GM18526 (cell line): ENCODE measurements around the gene UBE3A.

Experiments used
- POLR2A ChIP-seq: IDR thresholded peaks from 3 replicates; pipeline ENCODE4 v1.6.1; 2011; ENCODE audit not compliant: insufficient read length; ENCODE audit errors: extremely low read depth

Gene UBE3A

DNA sequence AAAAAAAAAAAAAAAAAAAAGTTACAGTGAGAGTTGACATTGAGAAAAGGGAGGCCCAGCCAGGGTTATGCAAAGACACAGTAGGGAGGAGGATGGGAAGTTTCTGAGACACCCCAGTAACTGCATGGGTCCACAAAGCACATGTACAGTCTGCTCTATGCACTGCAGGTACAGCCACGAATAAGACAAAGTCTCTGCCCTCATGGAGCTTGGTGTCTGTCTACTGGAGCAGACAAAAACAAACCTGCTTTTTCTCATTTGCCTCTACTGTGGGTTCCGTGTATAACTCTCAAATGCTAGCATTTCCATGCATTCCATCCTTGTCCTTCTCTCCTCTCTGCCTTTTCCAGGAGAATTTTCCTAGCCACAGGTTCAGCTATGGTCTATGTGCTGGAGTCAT is 107.4 kb downstream of the UBE3A start:
- no peak for TF ChIP-seq POLR2A

- TF ChIP-seq POLR2A: no peak
Observed at GRCh38 chr15:25329696-25330095, 109.1 kb downstream of the UBE3A start.

GRCh38 chr15:25327686-25328085 is 111.1 kb downstream of the UBE3A start:
- TF ChIP-seq POLR2A: no peak

- TF ChIP-seq POLR2A: no peak
Observed at GRCh38 chr15:25325187-25325586, 113.6 kb downstream of the UBE3A start.

DNA sequence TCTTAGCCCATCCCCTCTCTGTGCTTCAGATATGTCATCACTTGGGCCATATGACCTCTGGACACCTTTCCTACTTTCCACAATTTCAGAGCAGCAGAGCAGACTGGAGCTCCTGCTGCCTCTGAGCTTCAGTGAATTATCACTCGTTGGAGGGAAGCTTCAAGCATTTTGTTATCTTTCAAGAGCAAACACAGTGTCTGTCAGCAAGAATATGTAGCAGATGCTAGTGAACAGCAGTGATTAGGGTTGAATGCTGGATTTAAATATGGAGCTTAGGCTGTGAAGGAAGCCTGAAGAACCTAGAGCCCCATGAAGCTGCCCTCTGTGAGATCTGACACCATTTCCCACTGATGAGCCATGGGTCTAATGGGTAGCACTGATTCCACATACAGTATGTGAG is 115.4 kb downstream of the UBE3A start:
- no peak for TF ChIP-seq POLR2A

DNA sequence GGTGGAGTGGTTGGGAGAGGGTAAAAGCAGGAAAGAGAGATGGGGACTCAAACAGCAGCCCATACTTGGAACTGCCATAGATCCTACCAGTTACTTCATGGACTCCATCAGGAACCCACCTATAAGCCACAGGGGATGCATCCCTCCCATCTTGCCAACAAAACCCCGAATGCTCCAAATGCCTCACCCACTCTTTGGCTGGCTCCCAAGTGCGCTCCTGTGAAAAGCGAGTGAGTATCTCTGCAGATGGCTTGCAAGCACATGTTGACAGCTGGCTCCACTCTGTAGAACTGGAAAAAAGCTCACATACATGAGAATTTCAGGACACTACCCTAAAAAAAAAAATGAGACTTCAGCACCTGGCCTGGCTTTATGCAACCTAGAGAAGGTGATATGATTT is 151.0 kb downstream of the UBE3A start:
- TF ChIP-seq POLR2A: no peak
